HG03571 (cell line): ENCODE data around the gene HNF1A.

ENCODE experiments used
- ATAC-seq: cut with Tn5 transposase; IDR thresholded peaks from one replicate; pipeline ENCODE4 v1.9.1; 2021; ENCODE audit not compliant: unreplicated experiment

HNF1A gene

GRCh38 chr12:121008347-121009098, 30.2 kb downstream of the HNF1A start:
- no peak for ATAC-seq

- no peak for ATAC-seq
These were observed 31.4 kb downstream of the HNF1A start for GRCh38 chr12:121009741-121010140.

GRCh38 chr12:121010860-121011259, 32.5 kb downstream of the HNF1A start:
- ATAC-seq, result no peak

- ATAC-seq, result no peak
These were observed 33.5 kb downstream of the HNF1A start for GRCh38 chr12:121011820-121012219.

- ATAC-seq, result no peak
These were observed 35.4 kb downstream of the HNF1A start for GRCh38 chr12:121013715-121014114.

- peak; percentile 95 for ATAC-seq
These were observed 37.8 kb downstream of the HNF1A start, which contains the start of gene C12orf43 for GRCh38 chr12:121015825-121016766. C12orf43 (minus strand) TSS chr12:121016487; CDS start chr12:121016474, 13 bp downstream.

GRCh38 chr12:121017966-121018491, 39.7 kb downstream of the HNF1A start:
- no peak for ATAC-seq

- ATAC-seq, result no peak
These were observed 40.7 kb downstream of the HNF1A start for GRCh38 chr12:121018860-121019617.

- ATAC-seq, result no peak
These were observed 43.4 kb downstream of the HNF1A start for GRCh38 chr12:121021754-121022153.

- no peak for ATAC-seq
These were observed 44.4 kb downstream of the HNF1A start for GRCh38 chr12:121022713-121023112.

- ATAC-seq, result no peak
These were observed 45.5 kb downstream of the HNF1A start for GRCh38 chr12:121023799-121024198.

GRCh38 chr12:121025442-121026226, 47.3 kb downstream of the HNF1A start:
- ATAC-seq, result no peak

GRCh38 chr12:121026274-121027045, 48.1 kb downstream of the HNF1A start:
- no peak for ATAC-seq

- no peak for ATAC-seq
These were observed 52.4 kb downstream of the HNF1A start for GRCh38 chr12:121030576-121031212.

- no peak for ATAC-seq
These were observed 55.4 kb downstream of the HNF1A start for GRCh38 chr12:121033625-121034349.

- no peak for ATAC-seq
These were observed 56.4 kb downstream of the HNF1A start for GRCh38 chr12:121034616-121035305.

- ATAC-seq, result no peak
These were observed 58.5 kb downstream of the HNF1A start for GRCh38 chr12:121036810-121037326.
